A549 (cell line): ENCODE data around the gene TCF12. TPM values are rescaled to one million over a fixed set of nuclear protein-coding genes. Genes with fewer than 3 reads are reported as not detected.

Experiments used
- ATAC-seq, 2 experiments: fragments of 200-7000 bp in 1 of 2; fragments of >200 bp in 1 of 2; cut with Nextera tagmentation in 1 of 2; cut with Tn5 transposase in 1 of 2; 3 replicates each; pipeline versions ENCODE4 v1.8.0 to v1.9.1; 2018 to 2020; ENCODE audit warnings: mild to moderate bottlenecking in 1 of 2, moderate library complexity in 1 of 2
- CTCF ChIA-PET: fragments of 300-600 bp; sonication (Branson Sonifier 250); formaldehyde crosslinking; extraction: SDS; loops from one replicate; lab custom pipeline; 2021; ENCODE audit warnings: antibody characterized with exemption, inconsistent platforms; lab: Yijun Ruan, JAX
- POLR2A ChIA-PET: fragments of 350-600 bp; formaldehyde crosslinking; extraction: SDS; loops from one replicate; lab custom pipeline; 2021; ENCODE audit warnings: antibody characterized with exemption, inconsistent platforms; lab: Yijun Ruan, JAX
- DNase-seq, 2 experiments: peaks; one replicate each; pipeline versions ENCODE4 v3.0.0 to v3.0.0-alpha.2; 2011 to 2016; ENCODE audit warnings: low read depth in 1 of 2, low spot score in 1 of 2
- FAIRE-seq: peaks from 2 replicates; lab custom pipeline; 2011; peaks lifted over from hg19 to GRCh38; lab: Jason Lieb, UNC
- H3K27ac ChIP-seq, 2 experiments: fragments of >200 bp; sonication (Bioruptor Twin); formaldehyde crosslinking; 3 replicates each; pipeline ENCODE4 v1.5.1; 2016 to 2017
- H3K4me1 ChIP-seq: fragments of >200 bp; sonication (Bioruptor Twin); formaldehyde crosslinking; 3 replicates; pipeline ENCODE4 v1.6.1; 2016
- H3K4me2 ChIP-seq: fragments of >200 bp; sonication (Bioruptor Twin); formaldehyde crosslinking; 3 replicates; pipeline ENCODE4 v1.6.1; 2016
- H3K4me3 ChIP-seq: fragments of >200 bp; sonication (Bioruptor Twin); formaldehyde crosslinking; 3 replicates; pipeline ENCODE4 v1.5.1; 2016
- H3K9me3 ChIP-seq: fragments of >200 bp; sonication (Bioruptor Twin); formaldehyde crosslinking; 3 replicates; pipeline ENCODE4 v1.6.1; 2016
- BHLHE40 ChIP-seq: IDR thresholded peaks from 2 replicates; pipeline ENCODE4 v1.6.1; 2012; ENCODE audit warnings: low read depth, low read length, inconsistent platforms
- CBX8 ChIP-seq: fragments of 200-600 bp; sonication (generic); IDR thresholded peaks from 2 replicates; pipeline ENCODE4 v1.6.1; 2016
- CHD4 ChIP-seq: fragments of 200-600 bp; sonication (generic); IDR thresholded peaks from 2 replicates; pipeline ENCODE4 v1.6.1; 2016; ENCODE audit warnings: antibody characterized with exemption, mild to moderate bottlenecking, borderline replicate concordance
- EHF ChIP-seq: fragments of 250-450 bp; sonication (Bioruptor Pico); IDR thresholded peaks from 2 replicates; pipeline ENCODE4 v1.5.0; 2020; ENCODE audit warnings: mild to moderate bottlenecking
- ESRRA ChIP-seq: fragments of 150-350 bp; IDR thresholded peaks from 2 replicates; pipeline ENCODE4 v1.6.1; 2014; ENCODE audit warnings: mild to moderate bottlenecking, low read length, borderline replicate concordance
- FOSB ChIP-seq: fragments of 250-450 bp; sonication (Bioruptor Pico); IDR thresholded peaks from 2 replicates; pipeline ENCODE4 v1.5.0; 2020; ENCODE audit warnings: mild to moderate bottlenecking, moderate library complexity
- FOSL2 ChIP-seq, 2 experiments: fragments of 450-650 bp in 1 of 2; fragments of >200 bp in 1 of 2; sonication (Bioruptor Twin) in 1 of 2; formaldehyde crosslinking; IDR thresholded peaks; 2 replicates each; pipeline versions ENCODE4 v1.5.0 to v1.6.1; 2016 to 2020; ENCODE audit warnings: mild to moderate bottlenecking in 1 of 2, moderate library complexity in 1 of 2
- FOXS1 ChIP-seq: fragments of 250-450 bp; sonication (Bioruptor Pico); IDR thresholded peaks from 2 replicates; pipeline ENCODE4 v1.5.0; 2020; ENCODE audit warnings: mild to moderate bottlenecking, moderate library complexity
- HDAC2 ChIP-seq: fragments of 200-600 bp; sonication (generic); IDR thresholded peaks from 2 replicates; pipeline ENCODE4 v1.6.1; 2016
- HEYL ChIP-seq: fragments of 250-450 bp; sonication (Bioruptor Pico); IDR thresholded peaks from 2 replicates; pipeline ENCODE4 v1.8.0; 2021; ENCODE audit warnings: mild to moderate bottlenecking, moderate library complexity
- HOXA7 ChIP-seq: fragments of 250-450 bp; sonication (Bioruptor Pico); IDR thresholded peaks from 2 replicates; pipeline ENCODE4 v1.5.0; 2020; ENCODE audit warnings: mild to moderate bottlenecking, moderate library complexity
- KDM1A ChIP-seq: fragments of 200-600 bp; sonication (generic); IDR thresholded peaks from 2 replicates; pipeline ENCODE4 v1.6.1; 2016; ENCODE audit warnings: low read depth, mild to moderate bottlenecking
- KDM5A ChIP-seq: fragments of 200-600 bp; sonication (generic); IDR thresholded peaks from 2 replicates; pipeline ENCODE4 v1.6.1; 2016; ENCODE audit warnings: antibody characterized with exemption, mild to moderate bottlenecking
- NPAS2 ChIP-seq: fragments of 250-450 bp; sonication (Bioruptor Pico); IDR thresholded peaks from 2 replicates; pipeline ENCODE4 v1.8.0; 2022; ENCODE audit warnings: mild to moderate bottlenecking, moderate library complexity, borderline replicate concordance
- NR3C1 ChIP-seq: fragments of >200 bp; sonication (Bioruptor Twin); formaldehyde crosslinking; IDR thresholded peaks from 3 replicates; pipeline ENCODE4 v1.6.1; 2017
- POLR2AphosphoS2 ChIP-seq: conservative IDR thresholded peaks from 2 replicates; pipeline ENCODE4 v1.6.1; 2012; ENCODE audit warnings: low read length, improper control_type of control experiment, inconsistent platforms
- RAD21 ChIP-seq, 2 experiments: fragments of >200 bp in 1 of 2; sonication (Bioruptor Twin) in 1 of 2; formaldehyde crosslinking in 1 of 2; IDR thresholded peaks in 1 of 2; conservative IDR thresholded peaks in 1 of 2; 2 replicates in 1 of 2; 3 replicates in 1 of 2; pipeline ENCODE4 v1.6.1; 2012 to 2018; ENCODE audit warnings: inconsistent platforms in 1 of 2
- RCOR1 ChIP-seq: fragments of 150-350 bp; IDR thresholded peaks from 2 replicates; pipeline ENCODE4 v1.6.1; 2014; ENCODE audit warnings: antibody characterized with exemption, low read length, low read depth
- TP53 ChIP-seq: fragments of 250-450 bp; sonication (Bioruptor Pico); IDR thresholded peaks from 2 replicates; pipeline ENCODE4 v1.5.0; 2021; ENCODE audit warnings: mild to moderate bottlenecking, moderate library complexity
- USF2 ChIP-seq: fragments of 450-650 bp; IDR thresholded peaks from 2 replicates; pipeline ENCODE4 v1.6.1; 2014; ENCODE audit warnings: antibody characterized with exemption
- ZFP36 ChIP-seq: fragments of 450-650 bp; IDR thresholded peaks from 2 replicates; pipeline ENCODE4 v1.6.1; 2014; ENCODE audit warnings: borderline replicate concordance; ENCODE audit not compliant: partially characterized antibody
- WGBS: methylation state at CpG from one replicate; pipeline ENCODE4 v1.1.6; 2017; ENCODE audit errors: missing lambda C conversion rate; 5-methylcytosine and 5-hydroxymethylcytosine counted together
- polyA plus RNA-seq, 4 experiments: library from polyadenylated mRNA; depleted of rRNA in 3 of 4; stranded (reverse); fragments of >200 nt; fragmentation: RNase III in 1 of 4; extraction: RNeasy Plus Mini Kit Qiagen cat#74134 plus additional on column Dnase treatment in 1 of 4; gene quantifications; 2 replicates in 3 of 4; 3 replicates in 1 of 4; pipeline ENCODE4 v1.2.3, GENCODE V29; 2011 to 2017
- TF ChIP-seq, protein P1 (sequence below): fragments of 250-450 bp; sonication (Bioruptor Pico); IDR thresholded peaks from 2 replicates; pipeline ENCODE4 v1.5.0; 2021; ENCODE audit warnings: mild to moderate bottlenecking, moderate library complexity, borderline replicate concordance
- TF ChIP-seq, protein P2 (sequence below): IDR thresholded peaks from 2 replicates; pipeline ENCODE4 v1.6.1; 2012
- TF ChIP-seq, protein P3 (sequence below): fragments of >200 bp; sonication (Bioruptor Twin); formaldehyde crosslinking; IDR thresholded peaks from 2 replicates; pipeline ENCODE4 v1.6.1; 2016
- TF ChIP-seq, protein P4 (sequence below): fragments of >200 bp; sonication (Bioruptor Twin); formaldehyde crosslinking; IDR thresholded peaks from 3 replicates; pipeline ENCODE4 v1.5.1; 2016

TCF12 gene
- polyA plus RNA-seq, 2 of the 4 experiments (the other 2 are of a cell fraction) = 36.3 to 121 TPM

- CTCF ChIA-PET = interaction anchor here (1.0 to 1.4 kb wide), 3 partner anchors 13 to 138 kb away, joined by 3 to 4 read pairs (median 3); no protein-coding TSS in a partner anchor
- H3K4me1 ChIP-seq = peaks cover 22% of the 10 kb centered on the region
- H3K9me3 ChIP-seq = no peaks in the 10 kb centered on the region
- no peak for FAIRE-seq
- TF ChIP-seq ZFP36 = no peak
- no peak for TF ChIP-seq NR3C1
- TF ChIP-seq RCOR1 = no peak
- TF ChIP-seq HDAC2 = no peak
- TF ChIP-seq, protein P1, sequence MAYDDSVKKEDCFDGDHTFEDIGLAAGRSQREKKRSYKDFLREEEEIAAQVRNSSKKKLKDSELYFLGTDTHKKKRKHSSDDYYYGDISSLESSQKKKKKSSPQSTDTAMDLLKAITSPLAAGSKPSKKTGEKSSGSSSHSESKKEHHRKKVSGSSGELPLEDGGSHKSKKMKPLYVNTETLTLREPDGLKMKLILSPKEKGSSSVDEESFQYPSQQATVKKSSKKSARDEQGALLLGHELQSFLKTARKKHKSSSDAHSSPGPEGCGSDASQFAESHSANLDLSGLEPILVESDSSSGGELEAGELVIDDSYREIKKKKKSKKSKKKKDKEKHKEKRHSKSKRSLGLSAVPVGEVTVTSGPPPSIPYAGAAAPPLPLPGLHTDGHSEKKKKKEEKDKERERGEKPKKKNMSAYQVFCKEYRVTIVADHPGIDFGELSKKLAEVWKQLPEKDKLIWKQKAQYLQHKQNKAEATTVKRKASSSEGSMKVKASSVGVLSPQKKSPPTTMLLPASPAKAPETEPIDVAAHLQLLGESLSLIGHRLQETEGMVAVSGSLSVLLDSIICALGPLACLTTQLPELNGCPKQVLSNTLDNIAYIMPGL (CRISPR knock-in tag) = no peak
- no peak for TF ChIP-seq NPAS2
- TF ChIP-seq HEYL (CRISPR knock-in tag) = no peak
- no peak for TF ChIP-seq FOSL2 (IDR thresholded peaks at IDR 0.05)
- no peak for TF ChIP-seq FOSL2 (CRISPR knock-in tag; IDR thresholded peaks at IDR 0.05)
- no peak for TF ChIP-seq EHF (CRISPR knock-in tag)
- TF ChIP-seq, protein P2, sequence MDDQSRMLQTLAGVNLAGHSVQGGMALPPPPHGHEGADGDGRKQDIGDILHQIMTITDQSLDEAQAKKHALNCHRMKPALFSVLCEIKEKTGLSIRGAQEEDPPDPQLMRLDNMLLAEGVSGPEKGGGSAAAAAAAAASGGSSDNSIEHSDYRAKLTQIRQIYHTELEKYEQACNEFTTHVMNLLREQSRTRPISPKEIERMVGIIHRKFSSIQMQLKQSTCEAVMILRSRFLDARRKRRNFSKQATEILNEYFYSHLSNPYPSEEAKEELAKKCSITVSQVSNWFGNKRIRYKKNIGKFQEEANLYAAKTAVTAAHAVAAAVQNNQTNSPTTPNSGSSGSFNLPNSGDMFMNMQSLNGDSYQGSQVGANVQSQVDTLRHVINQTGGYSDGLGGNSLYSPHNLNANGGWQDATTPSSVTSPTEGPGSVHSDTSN = no peak
- no peak for TF ChIP-seq TP53 (CRISPR knock-in tag)
- TF ChIP-seq, protein P3, sequence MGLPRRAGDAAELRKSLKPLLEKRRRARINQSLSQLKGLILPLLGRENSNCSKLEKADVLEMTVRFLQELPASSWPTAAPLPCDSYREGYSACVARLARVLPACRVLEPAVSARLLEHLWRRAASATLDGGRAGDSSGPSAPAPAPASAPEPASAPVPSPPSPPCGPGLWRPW = no peak
- TF ChIP-seq ESRRA = no peak
- TF ChIP-seq POLR2AphosphoS2 = no peak
- TF ChIP-seq CHD4 = no peak
- TF ChIP-seq FOXS1 (CRISPR knock-in tag) = no peak
- no peak for TF ChIP-seq BHLHE40
- TF ChIP-seq KDM1A = no peak
- no peak for TF ChIP-seq FOSB (CRISPR knock-in tag)
- no peak for TF ChIP-seq CBX8
- WGBS = 95% methylated on average over 1 of the region's 1 CpG
- no peak overlapping the region for H3K27ac ChIP-seq
- POLR2A ChIA-PET = no interaction called here
- H3K4me2 ChIP-seq = no peak overlapping the region
- H3K4me3 ChIP-seq = no peak overlapping the region
- no peak for DNase-seq
- ATAC-seq = no peak
These were observed 112.6 kb downstream of the TCF12 start for GRCh38 chr15:57031082-57031481.

DNA sequence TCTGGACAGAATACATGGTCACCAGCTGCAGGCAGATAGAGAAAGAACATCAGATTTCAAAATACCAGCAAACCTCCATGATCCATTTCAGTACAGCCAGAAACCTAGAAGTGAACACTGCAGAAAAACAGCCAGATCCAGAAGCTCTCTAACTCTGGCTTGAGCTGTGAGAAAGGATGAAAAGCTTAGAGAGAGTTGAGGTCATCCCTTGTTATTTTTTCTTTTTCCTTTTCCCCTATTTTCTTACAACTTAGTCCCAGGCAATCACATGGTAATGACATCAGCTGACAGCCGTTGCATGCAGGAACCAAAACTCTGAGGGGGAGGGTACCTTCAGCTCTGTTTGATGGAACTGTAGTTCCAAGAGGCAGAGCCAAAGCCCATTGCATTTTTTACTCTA lies 113.2 kb downstream of the TCF12 start:
- POLR2A ChIA-PET = no interaction called here
- DNase-seq (peak in 1 of 2 experiments; percentile 49), ATAC-seq (no peak; a peak in 1 of 6 replicates), FAIRE-seq (no peak)
- Histone ChIP-seq H3K4me1 (peaks cover 18% of the 10 kb centered on the region), H3K4me3 (no peak overlapping the region), H3K9me3 (no peaks in the 10 kb centered on the region), H3K4me2 (no peak overlapping the region), H3K27ac (no peak overlapping the region)
- TF ChIP-seq FOXS1 (CRISPR knock-in tag) = no peak
- TF ChIP-seq, protein P4, sequence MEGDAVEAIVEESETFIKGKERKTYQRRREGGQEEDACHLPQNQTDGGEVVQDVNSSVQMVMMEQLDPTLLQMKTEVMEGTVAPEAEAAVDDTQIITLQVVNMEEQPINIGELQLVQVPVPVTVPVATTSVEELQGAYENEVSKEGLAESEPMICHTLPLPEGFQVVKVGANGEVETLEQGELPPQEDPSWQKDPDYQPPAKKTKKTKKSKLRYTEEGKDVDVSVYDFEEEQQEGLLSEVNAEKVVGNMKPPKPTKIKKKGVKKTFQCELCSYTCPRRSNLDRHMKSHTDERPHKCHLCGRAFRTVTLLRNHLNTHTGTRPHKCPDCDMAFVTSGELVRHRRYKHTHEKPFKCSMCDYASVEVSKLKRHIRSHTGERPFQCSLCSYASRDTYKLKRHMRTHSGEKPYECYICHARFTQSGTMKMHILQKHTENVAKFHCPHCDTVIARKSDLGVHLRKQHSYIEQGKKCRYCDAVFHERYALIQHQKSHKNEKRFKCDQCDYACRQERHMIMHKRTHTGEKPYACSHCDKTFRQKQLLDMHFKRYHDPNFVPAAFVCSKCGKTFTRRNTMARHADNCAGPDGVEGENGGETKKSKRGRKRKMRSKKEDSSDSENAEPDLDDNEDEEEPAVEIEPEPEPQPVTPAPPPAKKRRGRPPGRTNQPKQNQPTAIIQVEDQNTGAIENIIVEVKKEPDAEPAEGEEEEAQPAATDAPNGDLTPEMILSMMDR = no peak
- TF ChIP-seq CHD4 = no peak
- TF ChIP-seq RAD21 (conservative IDR thresholded peaks at IDR 0.05 in 1 of 2, IDR thresholded peaks at IDR 0.05 in 1 of 2) = no peak
- TF ChIP-seq HOXA7 (CRISPR knock-in tag) = no peak
- TF ChIP-seq USF2 = peak; percentile 62
- no peak for TF ChIP-seq KDM5A
- 63% methylated on average over 1 of the region's 1 CpG for WGBS
- CTCF ChIA-PET = interaction anchor here (0.9 to 1.6 kb wide), 5 partner anchors 9 to 137 kb away, joined by 3 to 4 read pairs (median 4); no protein-coding TSS in a partner anchor
